HepG2 (cell line): ENCODE results near the gene DDX39B. TPM values are rescaled to one million over a fixed set of nuclear protein-coding genes. Genes with fewer than 3 reads are reported as not detected.

Experiments
- DNMT3B ChIP-seq: conservative IDR thresholded peaks from 2 replicates; pipeline ENCODE4 v1.6.1; 2016; ENCODE audit warnings: missing biosample characterization, control low read depth
- HCFC1 ChIP-seq: fragments of 150-350 bp; IDR thresholded peaks from 2 replicates; pipeline ENCODE4 v1.6.1; 2014; ENCODE audit warnings: low read depth, low read length
- JDP2 ChIP-seq: sonication (generic); formaldehyde crosslinking; IDR thresholded peaks from 2 replicates; pipeline ENCODE4 v1.8.1; 2022; ENCODE audit warnings: missing genetic modification reagents, borderline replicate concordance
- KIAA2018 ChIP-seq: sonication (generic); formaldehyde crosslinking; IDR thresholded peaks from 2 replicates; pipeline ENCODE4 v1.5.0; 2020; ENCODE audit warnings: mild to moderate bottlenecking, missing genetic modification reagents, borderline replicate concordance
- KLF16 ChIP-seq, 2 experiments: sonication (generic) in 1 of 2; formaldehyde crosslinking in 1 of 2; IDR thresholded peaks; 2 replicates each; pipeline versions ENCODE4 v1.6.1 to v1.8.0; 2016 to 2023; ENCODE audit warnings: missing genetic modification reagents in 2 of 2, missing compliant biosample characterization in 1 of 2
- MYNN ChIP-seq: sonication (generic); formaldehyde crosslinking; IDR thresholded peaks from 2 replicates; pipeline ENCODE4 v1.4.0; 2020; ENCODE audit warnings: mild to moderate bottlenecking, low read depth, missing genetic modification reagents
- POGZ ChIP-seq: sonication (generic); formaldehyde crosslinking; IDR thresholded peaks from 2 replicates; pipeline ENCODE4 v1.4.0; 2020; ENCODE audit warnings: mild to moderate bottlenecking, missing genetic modification reagents
- SMYD3 ChIP-seq: sonication (generic); formaldehyde crosslinking; IDR thresholded peaks from 2 replicates; pipeline ENCODE4 v1.8.1; 2023; ENCODE audit warnings: mild to moderate bottlenecking, missing genetic modification reagents
- SP2 ChIP-seq: sonication (generic); formaldehyde crosslinking; IDR thresholded peaks from 2 replicates; pipeline ENCODE4 v1.5.1; 2020; ENCODE audit warnings: mild to moderate bottlenecking, missing genetic modification reagents
- SRSF1 ChIP-seq: fragments of 200-400 bp; formaldehyde crosslinking; optimal IDR thresholded peaks from 2 replicates; pipeline ENCODE3; 2017; ENCODE audit warnings: mild to moderate bottlenecking, low read depth, low read length, moderate library complexity
- TBL1XR1 ChIP-seq: fragments of 150-350 bp; IDR thresholded peaks from 2 replicates; pipeline ENCODE4 v1.6.1; 2014; ENCODE audit warnings: borderline replicate concordance, low read length; ENCODE audit not compliant: partially characterized antibody
- ZBTB7B ChIP-seq: sonication (generic); formaldehyde crosslinking; IDR thresholded peaks from 2 replicates; pipeline ENCODE4 v1.4.0; 2020; ENCODE audit warnings: missing genetic modification reagents
- ZKSCAN8 ChIP-seq: IDR thresholded peaks from 2 replicates; pipeline ENCODE4 v1.6.1; 2016; ENCODE audit warnings: borderline replicate concordance, missing genetic modification reagents, missing compliant biosample characterization
- ZNF337 ChIP-seq: sonication (generic); formaldehyde crosslinking; IDR thresholded peaks from 2 replicates; pipeline ENCODE4 v1.5.1; 2020; ENCODE audit warnings: missing genetic modification reagents, low read depth, mild to moderate bottlenecking, borderline replicate concordance
- ZNF446 ChIP-seq: sonication (generic); formaldehyde crosslinking; IDR thresholded peaks from 2 replicates; pipeline ENCODE4 v1.5.0; 2020; ENCODE audit warnings: mild to moderate bottlenecking, missing genetic modification reagents
- ZNF574 ChIP-seq: sonication (generic); formaldehyde crosslinking; IDR thresholded peaks from 2 replicates; pipeline ENCODE4 v1.4.0; 2020; ENCODE audit warnings: missing genetic modification reagents
- ZNF773 ChIP-seq: sonication (generic); formaldehyde crosslinking; IDR thresholded peaks from 2 replicates; pipeline ENCODE4 v1.4.0; 2020; ENCODE audit warnings: missing genetic modification reagents, borderline replicate concordance
- ZNF792 ChIP-seq: IDR thresholded peaks from 2 replicates; pipeline ENCODE4 v1.6.1; 2016
- polyA plus RNA-seq, 8 experiments: library from polyadenylated mRNA; depleted of rRNA in 3 of 8; stranded (reverse) in 7 of 8; unstranded in 1 of 8; fragments of >200 nt; fragmentation: Illumina TruSeq in 4 of 8; extraction: Trizol in 4 of 8; gene quantifications; 2 replicates each; pipeline versions ENCODE4 v1.2.1 to v1.2.3, GENCODE V29; 2011 to 2016; ENCODE audit warnings: low read depth in 4 of 8, missing spikeins in 1 of 8, mixed read lengths in 1 of 8; ENCODE audit not compliant: insufficient read depth in 1 of 8
- total RNA-seq, 5 experiments: library from RNA; depleted of rRNA; stranded (reverse); fragments of >200 nt; fragmentation: Illumina TruSeq; extraction: Trizol; gene quantifications; 2 replicates each; pipeline ENCODE4 v1.2.3, GENCODE V29; 2016; ENCODE audit warnings: low read depth in 1 of 5

DDX39B gene
- total and polyA plus RNA-seq, 2 of the 13 experiments (the other 11 are each of a cell fraction or from before 2014, with no cell fraction given), result 570 to 678 TPM

GRCh38 chr6:31497531-31498476 lies 44.0 kb downstream of the DDX39B start, which contains the start of gene MICB (continued):
- TF ChIP-seq ZNF337 (no peak), ZBTB7B (CRISPR knock-in tag) (peak; percentile 91), TBL1XR1 (no peak), SRSF1 (peak; percentile 39), ZNF574 (CRISPR knock-in tag) (peak; percentile 68), HCFC1 (no peak), KIAA2018 (CRISPR knock-in tag) (0 out of 2 replicates have a peak, but pooled peaks have one; percentile 25), DNMT3B (CRISPR knock-in tag) (no peak), ZKSCAN8 (CRISPR knock-in tag) (0 out of 2 replicates have a peak, but pooled peaks have one; percentile 19), ZNF446 (CRISPR knock-in tag) (0 out of 2 replicates have a peak, but pooled peaks have one; percentile 38), SMYD3 (CRISPR knock-in tag) (no peak), ZNF773 (CRISPR knock-in tag) (0 out of 2 replicates have a peak, but pooled peaks have one; percentile 2), POGZ (CRISPR knock-in tag) (peak; percentile 46; the same call in 1 of the 2 replicates), KLF16 (CRISPR knock-in tag; IDR thresholded peaks at IDR 0.05) (0 out of 4 replicates have a peak, but pooled peaks of 1 of the 2 experiments have one; percentile 39), ZNF792 (CRISPR knock-in tag) (0 out of 2 replicates have a peak, but pooled peaks have one; percentile 18), SP2 (CRISPR knock-in tag) (peak; percentile 79), MYNN (peak; percentile 34; the same call in 1 of the 2 replicates), JDP2 (CRISPR knock-in tag) (no peak)
